ENCODE measurements around the gene GALE.
"Not testable (repeated sequence)": the region's sequence is repeated elsewhere in the genome, so short reads cannot be mapped to it uniquely, and the experiment has no call there.

GALE gene

DNA sequence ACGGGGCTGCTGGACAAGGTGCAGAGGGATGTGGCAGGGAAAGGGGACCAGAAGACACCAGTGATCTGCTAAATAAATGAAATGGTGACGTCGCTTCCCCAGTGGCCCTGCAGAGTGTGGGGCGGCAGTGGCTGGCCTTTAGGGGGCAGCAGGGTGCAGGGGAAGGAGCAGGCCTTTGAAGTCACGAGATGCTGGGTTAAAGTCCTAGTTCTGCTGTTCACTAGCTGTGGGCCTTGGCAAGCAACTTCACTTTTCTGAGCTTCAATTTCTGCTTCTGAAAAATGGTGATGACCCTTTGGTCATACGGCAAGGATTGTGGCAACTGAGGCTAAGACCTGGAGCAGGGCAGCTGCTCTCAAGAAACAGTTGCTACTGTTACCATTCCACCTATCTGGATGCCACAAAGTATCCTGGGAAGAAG lies 9.2 kb upstream of the GALE start:
- peak in 9 of 14 donors; percentile 10 to 60 (median 36) for DNase-seq

DNA sequence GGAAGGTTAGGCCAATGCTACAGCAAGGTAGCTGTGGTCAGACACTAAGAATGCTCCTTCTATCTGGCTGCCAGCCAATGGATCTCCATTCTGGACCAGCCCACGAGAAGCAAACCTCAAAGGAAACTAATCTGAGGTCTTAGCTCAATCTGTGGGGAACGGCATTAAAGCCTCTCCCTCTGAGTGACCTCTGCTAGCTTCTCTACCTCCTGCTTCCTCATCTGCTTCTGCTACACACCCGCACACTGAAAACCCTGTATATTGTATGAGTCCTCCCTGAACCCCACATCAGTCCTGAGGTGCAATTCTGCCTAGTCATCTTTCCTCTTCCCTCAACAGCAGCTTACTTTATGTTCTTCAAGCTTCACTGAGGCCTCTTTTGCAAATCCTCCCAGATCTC lies 6.9 kb upstream of the GALE start:
- no peak for DNase-seq

DNA sequence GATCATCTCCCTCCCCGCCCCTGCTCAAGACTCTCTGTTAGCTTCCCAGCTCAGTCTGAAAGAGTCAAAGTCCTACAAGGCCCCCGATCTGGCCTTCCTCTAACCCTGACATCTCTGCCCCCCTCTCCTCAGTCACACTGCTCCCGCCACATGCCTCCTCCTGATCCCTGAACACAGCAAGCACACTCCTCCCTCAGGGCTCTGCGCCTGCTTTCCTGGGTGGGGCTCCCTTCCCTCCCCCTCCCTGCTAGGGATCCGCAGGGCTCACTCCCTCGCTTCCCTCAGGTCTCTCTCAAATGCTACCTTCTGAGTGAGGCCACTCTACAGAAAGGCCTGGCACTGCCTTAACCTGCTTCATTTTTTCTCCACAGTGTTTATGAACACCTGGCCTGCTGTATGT lies 5.7 kb upstream of the GALE start:
- no peak for DNase-seq

DNA sequence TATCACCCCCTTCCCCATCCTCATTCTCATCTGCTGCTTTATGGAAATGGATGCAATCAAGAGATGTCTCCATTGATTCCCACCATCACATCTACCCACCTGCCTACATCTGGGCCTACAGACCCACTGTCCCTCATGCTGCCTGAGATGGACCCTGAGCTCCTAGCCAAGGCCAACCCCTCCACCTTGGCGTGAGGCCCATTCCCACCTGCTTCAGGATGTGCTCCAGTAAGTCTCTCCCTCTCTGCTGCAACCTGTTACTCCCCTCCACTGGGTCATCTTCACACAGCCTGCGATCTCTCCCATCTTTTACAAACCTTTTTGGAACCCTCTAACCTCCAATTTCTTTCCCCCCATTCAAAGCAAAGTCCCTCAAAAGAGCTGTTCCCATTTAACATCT lies 4.5 kb upstream of the GALE start:
- DNase-seq = no peak

DNA sequence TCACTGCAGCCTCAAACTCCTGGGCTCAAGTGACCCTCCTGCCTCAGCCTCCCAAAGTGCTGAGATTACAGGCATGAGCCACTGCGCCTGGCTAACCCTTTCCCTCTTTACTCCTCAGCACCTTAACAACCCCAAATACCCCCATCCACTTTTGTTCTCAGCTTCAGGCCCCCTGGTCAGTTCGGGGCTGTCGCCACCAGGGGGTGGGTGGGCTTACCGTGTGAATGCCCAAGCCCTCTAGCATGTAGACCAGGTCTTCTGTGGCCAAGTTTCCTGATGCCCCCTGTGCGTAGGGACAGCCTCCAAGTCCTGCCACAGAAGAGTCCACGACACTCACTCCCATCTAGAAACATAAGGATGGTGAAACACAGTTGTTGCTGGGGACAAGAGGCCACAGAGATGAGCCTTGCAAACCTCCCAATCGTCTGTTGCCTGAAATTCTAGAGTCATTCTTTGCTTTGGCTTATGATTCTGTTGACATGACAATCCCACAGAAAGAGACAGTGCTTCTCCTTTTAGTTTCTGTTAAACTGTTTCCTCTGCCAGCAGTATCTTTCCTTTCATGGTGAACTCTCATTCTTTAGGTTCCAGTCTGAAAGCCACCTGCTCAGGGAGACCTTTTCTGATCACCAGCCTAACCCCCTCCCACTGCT lies 3.8 kb upstream of the GALE start:
- no peak for DNase-seq

DNA sequence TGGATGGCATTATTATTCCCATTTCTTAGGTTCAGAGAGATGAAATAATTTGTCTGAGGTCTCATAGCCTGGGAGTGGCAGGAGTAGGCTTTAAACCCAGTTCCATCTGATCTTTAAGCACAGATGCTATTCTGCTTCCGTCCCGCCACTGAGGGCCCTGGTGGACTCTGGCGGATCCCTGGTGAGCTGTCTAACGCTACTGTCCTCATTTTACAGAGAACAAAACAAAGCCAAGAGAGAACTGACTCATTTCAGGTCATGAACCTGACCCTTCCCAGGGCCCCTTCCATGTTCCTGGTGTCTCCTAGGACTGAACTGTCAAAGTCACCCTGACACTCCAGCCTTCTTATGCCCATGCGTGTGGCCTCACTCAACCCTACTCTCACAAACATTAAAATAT lies 3.1 kb upstream of the GALE start:
- no peak for DNase-seq

DNA sequence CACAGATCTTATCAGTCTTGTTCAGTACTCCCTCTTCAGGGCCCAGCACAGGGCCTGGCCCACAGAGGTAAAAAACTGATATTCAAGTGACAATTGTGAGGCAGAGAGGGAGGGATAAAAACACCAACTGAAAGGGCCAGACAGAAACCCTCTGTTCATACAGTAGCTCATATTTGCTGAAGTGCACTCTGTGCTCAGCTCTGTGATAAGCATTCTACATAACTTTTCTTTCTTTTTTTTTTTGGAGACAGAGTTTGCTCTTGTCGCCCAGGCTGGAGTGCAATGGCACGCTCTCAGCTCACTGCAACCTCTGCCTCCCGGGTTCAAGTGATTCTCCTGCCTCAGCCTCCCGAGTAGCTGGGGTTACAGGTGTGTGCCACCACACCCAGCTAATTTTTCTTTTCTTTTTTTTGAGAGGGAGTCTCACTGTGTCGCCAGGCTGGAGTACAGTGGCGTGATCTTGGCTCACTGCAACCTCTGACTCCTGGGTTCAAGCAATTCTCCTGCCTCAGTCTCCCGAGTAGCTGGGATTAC lies 2.3 kb upstream of the GALE start:
- DNase-seq = not testable (repeated sequence)

DNA sequence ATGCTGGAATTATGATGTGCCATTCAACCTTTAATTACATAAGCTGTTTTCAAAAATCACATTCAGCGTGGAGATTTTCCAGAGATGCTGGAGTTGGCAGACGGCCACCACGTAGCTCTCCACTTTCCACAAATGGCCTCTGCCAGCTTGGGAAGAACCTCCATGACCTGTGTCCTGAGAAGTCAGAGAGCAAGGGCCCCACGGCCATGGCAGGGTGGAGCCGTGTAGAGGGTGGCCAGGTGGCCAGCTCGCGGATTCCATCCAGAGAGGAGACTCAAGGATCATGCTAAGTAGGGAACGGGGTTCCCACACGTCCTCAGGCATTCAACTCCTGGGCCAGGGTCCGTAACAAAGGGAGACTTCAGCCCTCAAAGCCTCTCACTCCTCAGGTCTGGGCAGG lies 1.3 kb upstream of the GALE start:
- DNase-seq = no peak

DNA sequence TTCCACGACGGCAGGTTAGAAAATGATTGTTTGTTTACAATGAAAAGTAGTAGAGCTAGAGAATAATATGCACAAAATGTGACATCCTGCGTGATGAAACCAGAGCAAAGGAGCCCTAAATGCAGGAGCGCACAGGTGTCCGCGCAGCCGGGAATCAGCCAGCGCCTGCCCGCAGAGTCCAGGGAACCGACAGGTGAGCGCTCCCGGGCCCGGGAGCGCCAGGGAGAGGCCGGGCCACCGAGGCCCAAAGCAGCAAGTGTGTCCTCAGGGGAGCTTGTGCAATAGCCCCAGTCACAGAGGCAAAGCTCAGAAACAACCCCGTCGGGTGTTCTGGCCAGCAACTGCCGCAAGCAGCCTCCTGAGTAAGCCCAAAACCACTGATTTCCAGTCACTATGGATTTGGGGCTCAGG lies 789 bp upstream of the GALE start:
- peak in 3 of 14 donors; percentile 31 to 36 (median 33) for DNase-seq

DNA sequence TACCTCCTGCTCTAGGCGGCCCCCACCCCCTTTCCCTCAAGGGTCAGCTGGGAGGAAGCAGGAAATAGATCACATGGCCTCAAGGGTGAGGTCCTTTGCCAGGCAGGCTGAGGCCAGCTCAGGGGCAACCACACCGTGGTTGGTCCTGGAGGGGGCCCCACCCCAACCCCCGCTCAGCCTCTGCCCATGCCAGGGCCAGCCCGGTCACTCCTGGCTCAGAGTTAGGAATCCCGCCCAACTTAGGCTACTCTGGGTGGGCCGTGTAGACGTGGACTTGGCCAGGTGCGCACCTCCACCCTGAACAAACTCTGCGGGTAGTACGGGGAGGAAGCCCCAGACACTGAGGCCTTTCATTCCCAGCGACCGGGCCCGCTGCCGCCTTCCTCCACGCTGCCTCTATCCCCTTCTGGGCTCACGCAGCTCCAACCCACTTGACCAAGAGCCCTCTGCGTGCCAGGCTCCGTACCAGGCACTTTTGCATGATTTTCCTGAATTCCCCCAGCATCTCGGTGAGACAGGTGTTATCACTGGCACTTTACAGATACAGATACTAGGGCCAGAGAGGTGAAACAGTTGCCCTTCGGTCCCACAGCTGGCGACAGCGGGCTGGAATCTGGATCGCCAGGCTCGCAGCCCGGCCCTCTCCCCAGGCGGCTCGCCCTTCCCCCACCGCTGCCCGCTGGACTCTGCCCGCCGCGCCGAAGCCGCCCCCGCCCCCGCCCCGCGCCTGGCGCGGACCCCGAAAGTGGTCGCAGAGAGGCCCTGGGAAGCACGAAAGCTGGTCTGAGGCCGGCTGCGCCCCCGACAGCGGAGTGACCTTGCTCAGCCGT lies 769 bp downstream of the GALE start:
- peak in 6 of 14 donors; percentile 9 to 58 (median 49) for DNase-seq

DNA sequence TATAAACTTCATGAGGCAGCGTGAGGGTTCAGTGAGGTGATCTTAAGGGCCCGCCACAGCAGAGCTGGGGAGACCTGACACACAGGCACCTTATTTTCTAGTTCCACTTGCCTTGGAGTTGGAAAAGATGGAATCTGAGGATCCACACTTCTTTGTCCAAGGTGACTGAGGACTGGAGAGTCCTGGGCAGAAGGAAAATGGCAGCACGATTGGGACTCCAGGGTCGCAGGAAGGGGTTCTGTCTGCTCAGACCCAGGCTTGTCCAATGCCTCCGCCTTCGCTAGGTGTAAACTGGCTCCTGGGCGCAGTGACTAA lies 1.3 kb downstream of the GALE start:
- no peak for DNase-seq

DNA sequence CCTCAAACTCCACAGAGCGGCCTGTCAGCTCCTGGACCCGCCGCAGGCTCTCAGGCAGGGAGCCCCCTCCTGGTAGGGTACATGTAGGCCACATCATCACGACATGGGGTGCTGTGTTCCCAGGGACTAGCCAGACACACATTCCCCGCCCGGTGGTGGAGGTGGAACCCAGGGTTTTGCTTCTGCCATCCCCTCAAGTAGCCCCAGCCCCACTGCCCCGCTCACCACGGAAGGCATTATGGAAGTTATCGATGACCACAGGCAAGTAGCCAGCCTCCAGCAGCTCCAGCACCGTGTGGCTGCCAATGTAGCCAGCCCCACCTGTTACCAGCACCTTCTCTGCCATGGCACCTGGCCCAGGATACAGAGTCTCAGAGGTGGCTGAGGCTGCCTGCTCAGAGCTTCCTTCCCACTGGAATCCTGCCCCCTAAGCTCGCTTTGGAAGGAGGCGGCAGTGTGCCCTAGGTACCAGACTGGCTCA lies 1.9 kb downstream of the GALE start:
- no peak for DNase-seq

DNA sequence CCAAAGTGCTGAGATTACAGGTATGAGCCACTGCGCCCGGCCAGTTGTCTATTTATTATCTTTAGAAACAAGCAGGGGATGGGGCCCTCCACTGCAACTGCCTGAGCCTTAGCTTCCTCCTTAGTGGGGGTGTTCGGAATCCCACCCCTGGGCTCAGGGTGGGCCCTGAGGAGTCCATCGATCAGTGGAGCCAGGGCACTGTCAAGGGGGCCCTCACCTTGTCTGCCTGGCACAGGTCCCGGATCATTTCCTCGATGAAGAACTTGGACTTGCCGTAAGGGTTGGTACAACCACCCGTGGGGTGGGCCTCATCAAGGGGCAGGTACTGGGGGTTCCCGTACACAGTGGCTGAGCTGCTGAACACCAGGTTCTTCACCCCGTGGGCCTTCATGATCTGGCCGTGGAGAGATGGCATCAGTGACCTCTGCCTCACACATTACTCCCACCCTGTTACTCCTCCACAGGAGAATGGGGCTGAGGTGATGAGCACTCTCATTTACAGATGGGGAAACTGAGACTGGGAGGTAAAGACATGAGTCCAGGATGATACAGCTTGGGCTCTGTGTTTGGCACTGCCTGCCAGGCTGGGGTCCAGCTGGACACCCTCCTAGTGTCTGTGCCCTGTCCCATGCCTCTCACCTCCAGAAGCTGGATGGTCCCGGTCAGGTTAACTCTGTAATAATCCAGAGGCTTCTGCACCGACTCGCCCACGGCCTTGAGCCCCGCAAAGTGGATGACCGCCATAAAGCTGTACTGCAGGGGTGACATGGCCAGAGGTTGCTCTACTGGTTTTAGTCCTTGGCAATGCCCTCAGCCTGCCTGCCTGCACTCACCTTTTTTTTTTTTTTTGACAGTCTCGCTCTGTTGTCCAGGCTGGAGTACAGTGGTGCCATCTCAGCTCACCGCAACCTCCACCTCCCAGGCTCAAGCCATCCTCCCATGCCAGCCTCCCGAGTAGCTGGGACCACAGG lies 2.8 kb downstream of the GALE start:
- no peak for DNase-seq

DNA sequence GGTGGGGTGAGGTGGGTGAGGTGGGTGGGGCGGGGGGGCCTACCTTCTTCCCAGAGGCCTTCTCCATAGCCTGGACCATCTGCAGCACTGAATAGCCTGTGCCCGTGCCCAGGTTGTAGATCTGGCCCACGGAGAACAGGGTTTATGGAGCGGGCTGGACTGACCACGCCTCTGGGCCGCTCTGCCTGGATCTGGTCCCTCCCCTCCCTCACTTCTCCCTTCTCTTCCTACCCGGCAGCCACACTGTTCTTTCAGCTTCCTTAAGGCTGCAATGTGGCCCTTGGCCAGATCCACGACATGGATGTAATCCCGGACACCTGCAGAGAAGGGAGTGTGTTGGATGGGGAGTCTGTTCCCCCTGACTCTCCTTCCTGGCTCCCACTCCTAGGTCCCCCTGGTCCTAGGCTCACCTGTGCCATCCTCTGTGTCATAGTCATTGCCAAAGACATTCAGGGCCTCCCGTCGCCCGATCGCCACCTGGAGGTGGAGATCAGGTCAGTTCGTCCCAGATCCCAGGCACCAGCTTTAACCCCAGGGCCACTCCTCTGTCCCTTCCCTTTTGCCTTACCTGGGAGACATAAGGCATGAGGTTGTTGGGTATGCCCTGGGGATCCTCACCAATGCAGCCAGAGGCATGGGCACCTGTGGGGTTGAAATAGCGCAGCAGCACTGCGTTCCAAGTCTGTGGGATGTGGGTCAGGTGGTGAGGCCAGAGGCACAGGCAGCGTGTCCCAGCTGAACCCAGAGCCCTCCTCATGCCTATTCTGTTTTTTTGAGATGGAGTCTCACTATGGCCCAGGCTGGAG lies 3.9 kb downstream of the GALE start:
- DNase-seq = no peak

DNA sequence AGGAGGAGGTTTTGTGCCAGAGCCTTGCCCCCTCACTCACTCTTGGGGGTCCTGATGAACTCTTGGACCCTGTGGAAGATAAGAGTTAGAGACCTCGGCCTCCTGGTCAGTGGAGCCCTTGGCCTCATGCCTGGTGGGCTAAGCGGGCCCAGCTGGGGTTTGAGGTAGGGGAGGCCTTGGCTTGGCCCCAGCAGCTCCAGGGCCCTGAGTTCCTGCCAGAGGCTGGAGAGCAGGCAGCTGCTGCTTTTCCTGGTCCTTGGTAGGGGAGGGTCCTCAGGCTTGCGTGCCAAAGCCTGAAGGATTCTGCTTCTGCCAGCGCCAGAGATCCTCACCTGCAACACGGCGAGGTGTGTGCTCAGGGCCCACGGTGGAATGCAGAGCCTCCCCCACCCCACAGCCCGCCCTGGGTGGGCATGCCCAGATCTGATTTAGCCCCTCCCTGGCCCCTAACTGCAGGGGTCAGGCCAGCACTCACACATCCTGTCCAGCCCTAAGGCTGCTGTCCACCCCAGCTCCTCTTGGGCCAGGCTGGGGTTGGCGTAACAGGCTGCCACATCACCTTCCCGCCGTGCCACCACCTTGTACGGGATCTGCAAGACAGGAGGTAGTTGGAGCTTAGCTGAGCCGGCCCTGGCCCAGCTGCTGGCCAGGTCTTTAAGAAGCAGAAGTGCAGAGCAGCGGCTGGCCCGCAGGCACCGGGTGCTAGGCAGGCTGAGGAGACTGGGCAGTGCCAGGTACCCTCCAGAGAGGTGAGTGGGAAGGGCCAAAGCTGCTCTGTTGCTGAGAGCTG lies 4.7 kb downstream of the GALE start:
- DNase-seq = no peak

DNA sequence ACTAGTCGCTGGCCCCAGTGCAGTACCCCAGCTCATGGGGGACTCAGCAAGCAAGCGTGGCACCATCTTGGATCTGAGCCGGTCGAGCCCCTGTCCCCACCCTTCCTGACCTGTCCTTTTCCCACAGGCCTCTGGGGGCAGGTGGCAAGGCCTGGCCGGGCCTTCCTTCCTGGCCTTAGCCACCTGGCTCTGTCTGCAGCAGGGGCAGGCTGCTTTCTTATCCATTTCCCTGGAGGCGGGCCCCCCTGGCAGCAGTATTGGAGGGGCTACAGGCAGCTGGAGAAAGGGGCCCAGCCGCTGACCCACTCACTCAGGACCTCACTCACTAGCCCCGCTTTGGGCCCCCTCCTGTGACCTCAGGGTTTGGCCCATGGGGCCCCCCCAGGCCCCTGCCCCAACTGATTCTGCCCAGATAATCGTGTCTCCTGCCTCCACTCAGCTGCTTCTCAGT lies 5.8 kb downstream of the GALE start:
- DNase-seq = not testable (repeated sequence)

DNA sequence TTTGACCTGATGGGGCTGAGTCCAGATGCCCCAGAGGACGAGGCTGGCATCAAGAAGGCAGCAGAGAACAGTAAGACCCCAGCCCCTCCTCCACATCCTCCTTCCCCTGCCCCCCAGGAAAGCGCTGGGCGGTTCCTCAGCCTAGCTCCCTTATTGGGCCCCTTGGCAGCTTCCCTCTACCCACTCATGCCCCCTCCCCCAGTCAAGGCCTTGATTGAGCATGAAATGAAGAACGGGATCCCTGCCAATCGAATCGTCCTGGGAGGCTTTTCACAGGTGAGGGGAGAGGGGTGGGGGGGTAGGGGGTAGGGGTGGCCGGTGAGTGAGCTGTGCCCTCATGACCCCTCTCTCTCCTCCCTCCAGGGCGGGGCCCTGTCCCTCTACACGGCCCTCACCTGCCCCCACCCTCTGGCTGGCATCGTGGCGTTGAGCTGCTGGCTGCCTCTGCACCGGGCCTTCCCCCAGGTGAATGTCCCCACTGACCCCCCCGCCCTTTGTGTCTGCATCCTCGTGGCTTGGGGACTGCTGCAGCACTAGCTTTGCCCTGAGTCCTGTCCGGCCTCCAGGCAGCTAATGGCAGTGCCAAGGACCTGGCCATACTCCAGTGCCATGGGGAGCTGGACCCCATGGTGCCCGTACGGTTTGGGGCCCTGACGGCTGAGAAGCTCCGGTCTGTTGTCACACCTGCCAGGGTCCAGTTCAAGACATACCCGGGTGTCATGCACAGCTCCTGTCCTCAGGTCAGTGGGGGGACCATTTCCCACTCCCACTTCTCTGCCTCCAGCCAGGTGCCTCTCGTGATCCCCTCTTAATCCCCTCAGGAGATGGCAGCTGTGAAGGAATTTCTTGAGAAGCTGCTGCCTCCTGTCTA lies 6.5 kb downstream of the GALE start:
- no peak for DNase-seq

DNA sequence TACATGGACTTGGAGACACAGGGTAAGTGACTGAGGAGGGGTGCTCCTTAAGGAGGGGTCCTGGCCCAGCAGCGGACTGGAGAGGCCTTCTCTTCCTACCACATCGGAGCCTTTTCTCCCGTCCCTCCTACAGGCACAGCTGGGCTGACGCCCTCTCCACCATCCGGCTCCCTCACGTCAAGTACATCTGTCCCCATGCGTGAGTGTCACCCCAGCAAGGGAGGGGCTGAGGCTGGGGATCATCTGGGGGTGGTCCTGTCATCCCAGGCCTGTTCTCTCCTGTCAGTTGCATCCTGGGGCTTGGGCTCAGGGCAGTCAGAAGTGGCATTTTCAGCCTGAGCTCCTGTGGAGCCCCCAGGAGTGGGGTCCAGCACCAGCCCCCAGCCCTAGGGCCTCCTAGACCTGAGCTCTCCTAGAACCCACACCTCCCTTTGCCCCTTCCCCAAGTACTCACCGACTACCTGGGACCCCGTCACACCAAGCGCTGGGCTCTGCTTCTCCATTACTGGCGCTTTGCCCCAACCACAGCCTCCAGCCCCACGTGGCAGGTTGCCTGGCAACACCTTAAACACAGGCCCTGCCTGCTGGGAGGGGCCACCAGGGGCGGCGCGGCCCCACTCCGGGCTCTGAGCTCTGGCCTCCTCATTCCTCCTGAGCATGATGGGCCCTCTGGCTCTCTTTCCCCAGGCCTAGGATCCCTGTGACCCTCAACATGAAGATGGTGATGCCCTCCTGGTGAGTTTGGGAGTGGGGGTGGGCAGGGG lies 7.4 kb downstream of the GALE start:
- no peak for DNase-seq
